GM21381 (cell line): ENCODE measurements around the gene B4GALT1.
"Not testable (repeated sequence)": the region's sequence is repeated elsewhere in the genome, so short reads cannot be mapped to it uniquely, and the experiment has no call there.

Experiments used
- ATAC-seq: cut with Tn5 transposase; IDR thresholded peaks from one replicate; pipeline ENCODE4 v1.9.1; 2021; ENCODE audit warnings: mild to moderate bottlenecking, moderate library complexity; ENCODE audit not compliant: unreplicated experiment

The B4GALT1 gene

DNA sequence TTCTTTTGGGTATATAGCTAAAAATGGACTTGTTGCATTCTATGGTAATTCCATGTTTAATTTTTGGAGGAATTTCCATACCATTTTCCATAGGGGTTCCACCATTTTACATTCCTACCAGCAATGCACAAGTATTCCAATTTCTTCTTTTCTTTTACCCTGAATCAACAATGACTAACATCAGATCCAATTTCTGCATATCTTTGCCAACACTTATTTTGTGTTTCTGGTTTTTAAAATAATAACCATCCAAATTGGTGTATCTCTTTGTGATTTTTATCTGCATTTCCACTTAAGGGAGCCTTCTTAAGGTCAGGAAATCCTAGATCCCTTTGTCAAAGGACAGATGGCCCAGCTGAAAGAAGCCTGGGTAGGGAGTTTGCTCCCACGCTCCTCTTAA lies 61.2 kb downstream of the B4GALT1 start:
- ATAC-seq: no peak

DNA sequence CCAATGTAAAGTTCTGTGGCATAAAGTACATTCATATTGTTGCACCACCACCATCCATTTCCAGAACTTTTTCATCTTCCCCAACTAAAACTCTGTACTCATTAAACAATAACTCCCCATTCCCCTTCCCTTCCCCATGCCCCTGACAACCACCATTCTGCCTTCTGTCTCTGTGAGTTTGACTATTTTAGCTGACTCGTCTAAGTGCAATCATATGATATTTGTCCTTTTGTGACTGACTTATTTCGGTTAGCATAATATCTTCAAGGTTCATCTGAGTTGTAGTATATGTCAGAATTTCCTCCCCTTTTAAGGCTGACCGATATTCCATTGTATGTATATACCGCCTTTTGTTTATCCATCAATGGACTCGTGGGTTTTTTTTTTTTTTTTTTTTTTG lies 61.6 kb downstream of the B4GALT1 start:
- ATAC-seq: no peak

DNA sequence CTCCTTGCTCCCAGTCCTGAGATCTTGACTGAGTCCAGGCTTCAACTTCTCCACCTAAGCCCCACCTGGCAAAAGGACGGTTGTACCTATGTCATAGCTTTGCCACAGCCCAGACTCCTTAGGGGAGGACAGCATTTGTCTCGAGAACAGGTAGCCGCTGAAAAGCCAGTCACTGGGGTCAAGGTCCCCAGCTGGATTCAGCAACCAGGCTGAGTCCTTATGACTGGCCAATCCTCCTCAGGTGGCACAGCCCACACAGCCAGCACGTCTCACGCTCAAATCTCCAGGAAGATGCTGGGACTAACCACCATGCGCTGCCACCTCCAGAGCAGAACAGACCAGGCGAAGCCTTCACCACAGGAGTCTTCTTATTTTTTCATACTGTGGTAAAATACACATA lies 62.7 kb downstream of the B4GALT1 start:
- ATAC-seq: no peak

DNA sequence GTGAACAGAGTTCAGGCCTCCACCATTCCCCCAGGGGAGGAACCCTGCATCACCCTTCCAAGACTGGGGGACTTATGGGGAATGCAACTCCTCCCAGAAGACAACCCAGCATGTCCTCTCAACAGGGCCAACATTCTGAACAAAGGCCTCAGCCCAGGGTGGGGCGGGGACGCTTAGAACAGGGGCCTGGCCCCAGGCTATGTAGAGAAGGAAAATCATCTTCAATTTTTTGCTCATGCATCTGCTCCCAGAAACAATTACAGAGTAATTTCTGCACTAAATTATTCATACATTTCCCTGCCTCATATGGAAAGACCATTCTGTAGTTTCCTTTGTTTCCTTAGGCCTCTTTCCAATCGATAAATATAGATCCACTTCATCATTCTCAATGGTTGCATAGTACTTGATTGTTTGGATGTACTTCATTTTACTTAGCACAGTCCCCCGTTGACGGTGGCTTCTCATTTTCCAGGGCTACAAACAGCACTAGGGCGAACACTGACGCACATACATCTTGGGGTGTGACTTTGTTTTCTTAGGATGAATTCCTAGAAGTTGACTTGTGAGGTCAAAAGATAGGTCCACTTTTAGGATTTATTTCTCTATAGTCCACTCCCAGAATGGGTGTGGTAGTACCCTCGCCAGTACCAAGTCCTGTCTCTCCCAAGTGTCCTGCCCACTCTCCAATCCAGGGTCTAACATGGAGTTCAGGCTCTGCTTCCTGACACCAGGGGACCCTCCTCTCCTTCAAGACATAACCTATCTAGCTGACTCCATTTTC lies 63.4 kb downstream of the B4GALT1 start:
- no peak for ATAC-seq

DNA sequence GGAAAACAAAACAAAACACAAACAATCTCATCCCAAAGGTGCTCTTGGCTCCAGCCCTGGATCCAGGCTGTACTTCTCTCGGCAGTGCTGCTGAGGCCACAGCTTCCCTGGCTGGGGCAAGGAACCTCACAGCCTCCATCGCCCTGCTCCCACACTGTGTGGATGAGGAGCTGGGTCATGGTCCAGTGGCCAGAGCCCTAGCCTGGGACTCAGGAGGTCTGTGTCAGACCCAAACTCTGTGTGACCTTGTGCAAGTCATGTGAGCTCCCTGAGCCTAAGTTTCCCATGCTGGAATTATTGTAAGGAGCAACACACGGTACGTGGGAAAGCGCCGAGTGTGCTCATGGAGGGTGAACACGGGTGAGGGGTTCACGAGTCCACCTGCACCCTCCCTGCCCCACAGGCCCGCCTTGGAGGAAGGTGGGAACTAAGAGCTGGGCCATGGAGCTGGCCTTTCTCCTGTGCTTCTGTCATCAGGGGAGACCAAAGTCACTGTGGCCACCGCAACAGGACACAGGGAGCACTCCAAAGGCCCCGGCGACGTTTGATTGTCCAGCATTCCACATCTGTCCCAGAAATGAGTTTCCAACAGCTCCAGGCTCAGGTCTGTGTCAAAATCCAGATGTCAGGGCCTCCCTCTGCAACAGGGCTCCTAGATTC lies 64.5 kb downstream of the B4GALT1 start:
- ATAC-seq: no peak

- no peak for ATAC-seq
These were observed 65.8 kb downstream of the B4GALT1 start for GRCh38 chr9:33101104-33101951.

- ATAC-seq: no peak
These were observed 67.4 kb downstream of the B4GALT1 start for GRCh38 chr9:33099754-33100153.

- no peak for ATAC-seq
These were observed 69.9 kb downstream of the B4GALT1 start for GRCh38 chr9:33097192-33097591.

DNA sequence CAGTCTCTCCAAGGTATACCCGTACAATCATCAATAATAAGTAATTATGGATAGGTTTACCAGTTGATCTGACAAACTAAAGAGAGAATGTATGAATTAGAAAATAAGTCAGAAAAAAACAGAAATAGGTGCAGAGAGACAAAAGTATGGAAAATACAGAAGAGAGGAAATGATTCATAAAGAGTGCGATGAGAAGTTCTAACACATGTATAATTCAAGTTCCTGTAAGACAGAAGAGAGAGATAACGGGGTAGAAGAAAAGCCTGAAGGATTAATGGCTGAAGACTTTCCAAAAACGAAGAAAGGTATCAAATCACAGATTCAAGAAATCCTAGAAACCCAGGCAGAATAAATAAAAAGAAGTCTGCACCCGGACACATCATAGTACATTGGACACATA lies 74.5 kb downstream of the B4GALT1 start:
- ATAC-seq: no peak

DNA sequence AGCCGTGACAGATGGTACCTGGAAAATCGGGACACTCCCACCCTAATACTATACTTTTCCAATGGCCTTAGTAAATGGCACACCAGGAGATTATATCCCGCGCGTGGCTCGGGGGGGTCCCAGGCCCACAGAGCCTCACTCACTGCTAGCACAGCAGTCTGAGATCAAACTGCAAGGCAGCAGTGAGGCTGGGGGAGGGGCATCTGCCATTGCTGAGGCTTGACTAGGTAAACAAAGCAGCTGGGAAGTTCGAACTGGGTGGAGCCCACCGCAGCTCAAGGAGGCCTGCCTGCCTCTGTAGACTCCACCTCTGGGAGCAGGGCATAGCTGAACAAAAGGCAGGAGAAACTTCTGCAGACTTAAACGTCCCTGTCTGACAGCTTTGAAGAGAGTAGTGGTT lies 81.5 kb downstream of the B4GALT1 start:
- ATAC-seq: not testable (repeated sequence)

- ATAC-seq: no peak
These were observed 84.4 kb downstream of the B4GALT1 start for GRCh38 chr9:33082538-33083326.

DNA sequence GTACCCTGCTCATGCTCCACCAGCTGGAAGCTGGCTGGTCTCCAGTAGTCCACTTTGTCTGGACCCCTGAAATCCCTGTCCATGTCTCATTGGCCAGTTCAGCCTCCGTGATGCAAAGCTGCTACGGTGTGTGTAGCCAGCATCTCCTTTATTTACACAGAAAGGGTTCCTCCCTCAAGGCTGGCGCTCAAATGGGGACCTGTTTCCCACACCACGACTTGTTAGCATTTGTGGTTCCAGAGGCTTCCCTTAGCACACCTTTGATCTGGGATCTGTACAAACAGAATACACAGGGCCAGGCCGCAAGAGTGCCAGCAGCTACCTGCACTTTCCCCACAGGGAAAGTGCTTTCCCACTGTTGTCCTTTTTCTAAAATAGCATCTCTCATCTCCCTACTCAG lies 85.0 kb downstream of the B4GALT1 start:
- ATAC-seq: no peak

GRCh38 chr9:33081128-33081851 lies 85.8 kb downstream of the B4GALT1 start:
- peak; percentile 45 for ATAC-seq

GRCh38 chr9:33080534-33080933 lies 86.6 kb downstream of the B4GALT1 start:
- no peak for ATAC-seq

GRCh38 chr9:33076046-33077004 lies 90.8 kb downstream of the B4GALT1 start, which contains the start of gene SMU1:
Gene SMU1 (minus strand): TSS chr9:33076674. CDS start chr9:33076608, 66 bp downstream.
- peak; percentile 99 for ATAC-seq

DNA sequence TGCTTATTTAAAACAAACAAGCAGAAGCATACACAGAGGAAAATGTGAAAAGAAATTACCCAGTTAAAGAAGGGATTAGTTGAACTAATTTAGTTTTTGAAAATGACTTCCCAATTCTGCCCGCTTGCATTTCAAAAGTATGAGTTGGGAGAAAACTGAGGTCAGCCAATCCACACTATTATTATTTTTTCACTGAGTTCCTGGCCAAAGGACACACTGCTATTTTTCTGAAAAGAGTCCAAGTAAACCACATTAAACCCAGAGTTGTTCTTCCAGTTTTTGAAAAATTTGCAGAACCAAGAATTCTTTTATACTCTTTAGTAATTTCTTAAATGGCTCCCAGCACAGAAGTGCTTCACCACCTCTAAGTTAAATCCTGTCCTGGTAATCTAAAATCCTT lies 98.1 kb downstream of the B4GALT1 start:
- no peak for ATAC-seq

DNA sequence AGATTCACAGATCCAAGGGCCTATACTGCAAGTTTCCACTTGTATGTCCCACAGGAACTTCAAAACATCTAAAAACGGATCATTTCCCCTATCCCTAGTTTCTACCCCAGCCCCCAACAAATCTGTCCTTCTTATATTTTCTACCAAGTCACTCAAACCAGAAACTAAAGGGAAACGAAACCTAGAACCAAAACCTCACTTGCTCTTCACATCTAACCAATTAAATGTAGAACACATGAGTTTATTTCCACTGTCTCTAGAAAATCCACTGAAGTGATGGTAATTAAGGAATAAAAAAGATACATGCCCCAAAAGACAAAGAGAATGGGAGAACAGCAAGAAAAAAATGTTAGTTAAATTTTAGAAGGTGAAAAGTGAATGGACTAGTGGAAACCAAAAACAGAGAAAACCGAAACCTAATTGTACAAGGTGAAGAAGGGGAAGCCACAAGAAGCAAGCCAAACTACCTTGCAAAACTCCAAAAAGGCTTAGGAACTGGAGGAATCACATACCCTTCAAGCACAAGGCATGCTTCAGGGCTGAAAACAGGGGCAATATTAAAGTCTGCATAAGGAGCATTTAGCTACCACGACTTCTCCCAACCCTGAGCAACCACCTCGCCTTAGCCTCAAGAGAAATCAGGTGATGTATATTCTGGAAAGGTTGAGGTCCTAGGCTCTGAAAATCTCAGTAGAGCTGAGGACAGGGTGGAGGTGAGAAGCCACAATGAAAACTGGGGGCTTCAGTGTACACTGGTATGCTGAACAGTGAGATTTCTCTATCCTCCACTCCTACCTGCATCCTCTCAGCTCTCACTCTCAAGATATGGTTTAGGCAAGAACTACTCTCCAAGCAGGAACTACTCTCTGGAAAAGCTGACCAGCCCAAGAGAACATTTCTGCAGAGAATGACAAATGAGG lies 101.7 kb downstream of the B4GALT1 start:
- ATAC-seq: peak; percentile 81
